OCI-LY1 (cell line): ENCODE measurements around the gene U2AF1L4.

Source experiments
- H2AFZ ChIP-seq: fragments of 200-600 bp; sonication (generic), shearing (Covaris generic); 2 replicates; pipeline ENCODE4 v1.6.0; 2014; ENCODE audit warnings: antibody characterized with exemption, mild to moderate bottlenecking, low read length
- H3F3A ChIP-seq: fragments of 200-600 bp; sonication (generic), shearing (Covaris generic); 2 replicates; pipeline ENCODE4 v1.6.0; 2014; ENCODE audit warnings: mild to moderate bottlenecking, antibody characterized with exemption, low read length, moderate library complexity; ENCODE audit not compliant: insufficient read depth
- H3K27ac ChIP-seq: fragments of 200-600 bp; sonication (generic); 2 replicates; pipeline ENCODE4 v1.5.1; 2014; ENCODE audit warnings: low read length, mixed run types, mild to moderate bottlenecking, low read depth; ENCODE audit not compliant: poor library complexity, severe bottlenecking
- H3K27me3 ChIP-seq: fragments of 200-600 bp; sonication (generic); 2 replicates; pipeline ENCODE4 v1.6.0; 2014; ENCODE audit warnings: antibody characterized with exemption, mild to moderate bottlenecking, low read length, moderate library complexity; ENCODE audit not compliant: insufficient read depth
- H3K36me3 ChIP-seq: fragments of 200-600 bp; sonication (generic); 2 replicates; pipeline ENCODE4 v1.6.1; 2014; ENCODE audit warnings: mild to moderate bottlenecking, antibody characterized with exemption, low read length, moderate library complexity, mixed read lengths; ENCODE audit not compliant: insufficient read depth
- H3K4me1 ChIP-seq: fragments of 200-600 bp; sonication (generic); 2 replicates; pipeline ENCODE4 v1.5.1; 2014; ENCODE audit warnings: mild to moderate bottlenecking, low read length, moderate library complexity; ENCODE audit not compliant: insufficient read depth, severe bottlenecking
- H3K4me2 ChIP-seq: fragments of 200-600 bp; sonication (generic), shearing (Covaris generic); 2 replicates; pipeline ENCODE4 v1.6.1; 2014; ENCODE audit warnings: low read length
- H3K4me3 ChIP-seq: fragments of 200-600 bp; sonication (generic); 2 replicates; pipeline ENCODE4 v1.5.1; 2014; ENCODE audit warnings: low read length, low read depth, mild to moderate bottlenecking, mixed read lengths; ENCODE audit not compliant: poor library complexity, severe bottlenecking
- H3K79me2 ChIP-seq: fragments of 200-600 bp; shearing (Covaris generic); 2 replicates; pipeline ENCODE4 v1.6.1; 2016; ENCODE audit warnings: mixed run types, low read length, mixed read lengths; ENCODE audit not compliant: insufficient read depth
- H3K9ac ChIP-seq: fragments of 200-600 bp; sonication (generic), shearing (Covaris generic); 2 replicates; pipeline ENCODE4 v1.6.1; 2014; ENCODE audit warnings: mild to moderate bottlenecking, low read length, mixed read lengths
- H3K9me2 ChIP-seq: fragments of 200-600 bp; sonication (generic), shearing (Covaris generic); 2 replicates; pipeline ENCODE4 v1.6.1; 2014; ENCODE audit warnings: low read depth, mild to moderate bottlenecking, low read length, mixed read lengths
- H3K9me3 ChIP-seq: fragments of 200-600 bp; shearing (Covaris generic); 2 replicates; pipeline ENCODE4 v1.6.1; 2014; ENCODE audit warnings: low read length, mixed read lengths
- H4K20me1 ChIP-seq: fragments of 200-600 bp; sonication (generic), shearing (Covaris generic); 2 replicates; pipeline ENCODE4 v1.6.0; 2016; ENCODE audit warnings: mild to moderate bottlenecking, low read length; ENCODE audit not compliant: insufficient read depth
- EZH2 ChIP-seq: fragments of 200-600 bp; sonication (generic), shearing (Covaris generic); IDR thresholded peaks from 2 replicates; pipeline ENCODE4 v1.8.0; 2017; ENCODE audit warnings: borderline replicate concordance, mixed run types, mild to moderate bottlenecking, antibody characterized with exemption, low read length, moderate library complexity, mixed read lengths
- TF ChIP-seq, protein P1 (sequence below): fragments of 200-600 bp; sonication (generic), shearing (Covaris generic); IDR thresholded peaks from 2 replicates; pipeline ENCODE4 v1.5.1; 2017; ENCODE audit warnings: mild to moderate bottlenecking, antibody characterized with exemption, low read length, moderate library complexity, mixed read lengths

U2AF1L4 gene

DNA sequence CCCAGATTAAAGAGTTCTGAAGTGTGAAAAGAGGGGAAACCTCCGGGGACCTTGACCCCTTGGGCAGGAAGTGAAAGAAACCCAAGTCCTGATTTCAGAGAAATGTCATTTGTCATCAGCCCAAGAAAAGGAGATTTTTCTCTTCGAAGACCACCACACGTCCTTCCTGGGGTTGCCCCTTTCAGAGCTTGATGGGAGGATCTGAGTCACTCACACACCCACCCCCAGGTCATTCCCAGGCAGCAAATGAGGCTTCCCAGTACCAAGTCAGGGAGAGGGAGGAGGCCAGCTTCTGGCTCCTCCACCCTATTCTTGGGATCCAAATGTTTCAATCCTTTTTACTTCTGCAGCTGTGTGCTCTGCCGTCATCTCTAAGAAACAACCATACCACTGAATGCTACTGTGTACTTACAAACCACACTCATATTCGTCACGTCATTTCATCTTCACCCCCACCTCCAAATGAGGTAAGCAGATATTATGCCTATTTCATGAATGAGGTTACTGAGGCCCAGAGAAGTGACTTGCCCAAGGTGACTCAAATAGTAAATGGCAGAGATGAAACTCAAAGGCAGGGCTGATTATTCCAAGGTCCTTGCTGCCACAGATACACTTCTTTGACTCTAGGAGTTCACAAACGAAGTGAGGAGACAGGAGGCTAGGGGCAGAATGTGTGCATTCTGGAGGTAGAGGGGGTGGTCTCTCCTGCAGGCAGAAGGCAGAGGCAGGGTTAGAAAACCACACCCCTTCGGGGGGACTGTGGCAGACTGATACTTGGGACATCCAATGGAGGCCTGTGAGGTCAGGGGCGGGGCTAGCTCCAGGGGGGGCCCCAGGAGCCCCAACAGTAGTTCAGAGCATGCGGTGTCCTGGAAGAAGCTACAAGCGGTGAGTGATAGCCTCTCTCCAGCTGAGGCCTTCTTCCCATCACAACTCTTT, 32.4 kb downstream of the U2AF1L4 start:
- no peak for TF ChIP-seq EZH2
- TF ChIP-seq, protein P1, sequence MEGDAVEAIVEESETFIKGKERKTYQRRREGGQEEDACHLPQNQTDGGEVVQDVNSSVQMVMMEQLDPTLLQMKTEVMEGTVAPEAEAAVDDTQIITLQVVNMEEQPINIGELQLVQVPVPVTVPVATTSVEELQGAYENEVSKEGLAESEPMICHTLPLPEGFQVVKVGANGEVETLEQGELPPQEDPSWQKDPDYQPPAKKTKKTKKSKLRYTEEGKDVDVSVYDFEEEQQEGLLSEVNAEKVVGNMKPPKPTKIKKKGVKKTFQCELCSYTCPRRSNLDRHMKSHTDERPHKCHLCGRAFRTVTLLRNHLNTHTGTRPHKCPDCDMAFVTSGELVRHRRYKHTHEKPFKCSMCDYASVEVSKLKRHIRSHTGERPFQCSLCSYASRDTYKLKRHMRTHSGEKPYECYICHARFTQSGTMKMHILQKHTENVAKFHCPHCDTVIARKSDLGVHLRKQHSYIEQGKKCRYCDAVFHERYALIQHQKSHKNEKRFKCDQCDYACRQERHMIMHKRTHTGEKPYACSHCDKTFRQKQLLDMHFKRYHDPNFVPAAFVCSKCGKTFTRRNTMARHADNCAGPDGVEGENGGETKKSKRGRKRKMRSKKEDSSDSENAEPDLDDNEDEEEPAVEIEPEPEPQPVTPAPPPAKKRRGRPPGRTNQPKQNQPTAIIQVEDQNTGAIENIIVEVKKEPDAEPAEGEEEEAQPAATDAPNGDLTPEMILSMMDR, result no peak
- Histone ChIP-seq H3F3A (no peaks in the 10 kb centered on the region), H3K36me3 (no peaks in the 10 kb centered on the region), H3K27me3 (peaks cover 7% of the 10 kb centered on the region), H3K9ac (no peak overlapping the region), H3K79me2 (no peaks in the 10 kb centered on the region), H3K4me2 (no peak overlapping the region), H4K20me1 (no peaks in the 10 kb centered on the region), H3K4me1 (peaks cover 22% of the 10 kb centered on the region), H2AFZ (no peak overlapping the region), H3K27ac (no peak overlapping the region), H3K9me3 (no peaks in the 10 kb centered on the region), H3K4me3 (no peak overlapping the region), H3K9me2 (no peaks in the 10 kb centered on the region)

DNA sequence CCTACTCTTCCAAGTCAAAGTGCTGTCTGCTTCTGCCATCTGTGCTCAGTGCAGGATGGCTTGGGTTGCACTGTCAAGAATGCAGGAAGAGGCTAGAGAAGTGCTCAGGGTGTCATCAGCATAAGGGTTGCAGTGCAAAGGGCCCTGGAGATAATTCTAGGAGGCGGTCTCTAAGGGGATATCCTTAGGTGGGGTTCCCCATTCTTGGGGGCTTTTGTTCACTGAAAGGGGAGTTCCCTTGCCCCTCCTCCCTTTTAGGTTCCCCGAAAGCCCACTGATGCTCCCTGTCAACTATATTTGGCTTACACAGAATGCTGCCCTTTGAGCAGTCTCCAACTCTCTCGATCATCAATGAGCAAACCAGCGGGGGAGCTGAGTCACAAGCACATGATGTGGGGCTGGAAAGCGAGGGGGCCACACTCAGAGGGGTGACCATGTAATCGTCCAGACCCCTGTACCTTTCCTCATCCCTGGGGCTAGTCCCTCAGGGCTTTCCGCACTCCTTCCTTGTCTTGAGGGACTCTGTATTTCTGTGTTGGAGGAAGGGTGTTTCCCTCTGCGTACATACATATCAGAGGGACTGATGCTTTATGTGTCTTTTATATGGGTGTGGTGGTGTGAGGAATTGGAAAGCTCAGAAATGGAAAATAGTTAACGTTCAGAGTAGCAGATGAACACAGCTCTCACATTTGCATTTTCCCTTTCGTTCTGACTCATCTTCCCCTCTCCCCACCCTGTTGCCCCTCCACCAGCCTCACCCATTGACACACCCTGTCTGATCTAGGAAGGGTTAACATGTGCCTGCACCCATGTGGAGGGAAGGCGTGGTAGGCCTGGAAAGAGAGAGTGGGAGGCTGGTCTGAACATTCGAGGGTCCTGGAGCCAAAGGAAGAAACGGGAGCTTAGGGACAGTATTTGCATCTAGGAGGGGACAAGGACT, 34.2 kb downstream of the U2AF1L4 start:
- TF ChIP-seq EZH2, result no peak
- TF ChIP-seq, protein P1, result no peak
- H3K27ac ChIP-seq, result peak overlapping the region; percentile 52

DNA sequence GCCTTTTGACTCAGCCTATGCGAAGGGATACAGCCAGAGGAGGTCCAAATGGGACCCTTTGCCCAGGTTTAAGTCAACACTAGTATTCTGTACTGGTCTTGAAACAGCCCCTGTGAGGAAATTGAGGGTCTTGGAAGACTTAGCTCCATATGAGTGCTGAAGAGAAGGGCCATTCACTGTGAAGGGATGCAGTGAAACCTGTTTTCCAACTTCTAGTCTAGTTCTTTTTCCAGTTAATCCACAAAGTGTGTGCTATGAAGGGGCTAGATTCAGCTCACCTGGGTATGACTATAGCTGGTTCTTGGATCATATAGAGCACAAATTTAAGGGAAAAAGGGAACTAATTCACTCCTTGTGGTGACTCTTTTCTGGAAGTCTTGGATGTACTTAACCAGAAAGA, 36.8 kb downstream of the U2AF1L4 start:
- Histone ChIP-seq H3K4me2 (no peak overlapping the region), H3K4me3 (no peak overlapping the region), H3K9me2 (no peaks in the 10 kb centered on the region), H3K36me3 (no peaks in the 10 kb centered on the region), H3K27ac (no peak overlapping the region), H3K9me3 (no peaks in the 10 kb centered on the region), H3K79me2 (no peaks in the 10 kb centered on the region), H4K20me1 (no peaks in the 10 kb centered on the region), H3F3A (no peaks in the 10 kb centered on the region), H2AFZ (no peak overlapping the region), H3K9ac (no peak overlapping the region), H3K4me1 (peaks cover 11% of the 10 kb centered on the region), H3K27me3 (peaks cover 3% of the 10 kb centered on the region; the same call in 1 of the 2 replicates)
- TF ChIP-seq, protein P1, result no peak
- TF ChIP-seq EZH2, result no peak

More for the DNA sequence above, 34.2 kb downstream of the U2AF1L4 start:
- Histone ChIP-seq H3K27me3 (peaks cover 7% of the 10 kb centered on the region), H3K4me3 (no peak overlapping the region), H3K9me2 (no peaks in the 10 kb centered on the region), H4K20me1 (no peaks in the 10 kb centered on the region), H3K36me3 (no peaks in the 10 kb centered on the region), H3K4me1 (peaks cover 13% of the 10 kb centered on the region), H3K9me3 (no peaks in the 10 kb centered on the region), H2AFZ (no peak overlapping the region), H3K4me2 (peak overlapping the region; percentile 22; the same call in 1 of the 2 replicates), H3F3A (no peaks in the 10 kb centered on the region), H3K79me2 (no peaks in the 10 kb centered on the region), H3K9ac (no peak overlapping the region; the same call in 1 of the 2 replicates)
